Hematopoietic multipotent progenitor cell treated with erythropoietin and hydrocortisone succinate and interleukin-3 and kit ligand, for 15 days (in vitro differentiated cells): Measurements from ENCODE around the gene SNCAIP.

Source experiments
- DNase-seq: peaks from one replicate; pipeline ENCODE4 v3.0.0-alpha.2; 2015; ENCODE audit warnings: low spot score

Gene SNCAIP

GRCh38 chr5:122426301-122426700 is 114.3 kb downstream of the SNCAIP start:
- DNase-seq: no peak

- no peak for DNase-seq
These were observed 115.6 kb downstream of the SNCAIP start for GRCh38 chr5:122427621-122428020.

- DNase-seq: no peak
These were observed 117.7 kb downstream of the SNCAIP start for GRCh38 chr5:122429545-122430318.

DNA sequence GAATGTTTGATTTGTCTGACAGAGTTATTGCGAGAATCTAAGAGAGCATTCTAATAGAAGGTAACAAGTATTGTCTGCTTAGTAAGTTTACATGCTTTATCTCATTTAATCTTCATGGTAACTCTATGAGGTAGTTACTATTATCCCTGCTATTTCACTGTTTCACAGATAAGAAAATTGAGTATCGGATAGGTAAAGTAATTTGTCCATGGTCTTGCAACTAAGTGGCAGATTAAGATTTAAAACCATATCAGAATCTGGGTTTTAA is 118.2 kb downstream of the SNCAIP start:
- DNase-seq: no peak

DNA sequence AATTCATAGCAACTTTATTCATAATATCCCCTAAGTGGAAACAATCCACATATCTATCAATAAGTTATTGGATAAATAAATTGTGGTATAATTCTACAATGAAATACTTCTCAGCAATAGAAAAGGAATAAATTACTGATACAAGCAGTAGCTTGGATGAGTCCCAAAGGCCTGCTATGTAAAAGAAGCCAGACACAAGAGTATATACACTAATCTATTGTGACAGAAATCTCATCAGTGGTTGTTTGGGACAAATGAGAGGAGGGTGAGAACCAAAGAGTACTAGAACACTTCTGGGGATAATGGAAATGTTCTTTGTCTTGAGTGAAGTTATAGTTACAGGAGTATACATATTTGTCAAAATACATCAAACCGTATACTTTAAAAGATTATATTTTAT is 119.3 kb downstream of the SNCAIP start:
- DNase-seq: no peak

DNA sequence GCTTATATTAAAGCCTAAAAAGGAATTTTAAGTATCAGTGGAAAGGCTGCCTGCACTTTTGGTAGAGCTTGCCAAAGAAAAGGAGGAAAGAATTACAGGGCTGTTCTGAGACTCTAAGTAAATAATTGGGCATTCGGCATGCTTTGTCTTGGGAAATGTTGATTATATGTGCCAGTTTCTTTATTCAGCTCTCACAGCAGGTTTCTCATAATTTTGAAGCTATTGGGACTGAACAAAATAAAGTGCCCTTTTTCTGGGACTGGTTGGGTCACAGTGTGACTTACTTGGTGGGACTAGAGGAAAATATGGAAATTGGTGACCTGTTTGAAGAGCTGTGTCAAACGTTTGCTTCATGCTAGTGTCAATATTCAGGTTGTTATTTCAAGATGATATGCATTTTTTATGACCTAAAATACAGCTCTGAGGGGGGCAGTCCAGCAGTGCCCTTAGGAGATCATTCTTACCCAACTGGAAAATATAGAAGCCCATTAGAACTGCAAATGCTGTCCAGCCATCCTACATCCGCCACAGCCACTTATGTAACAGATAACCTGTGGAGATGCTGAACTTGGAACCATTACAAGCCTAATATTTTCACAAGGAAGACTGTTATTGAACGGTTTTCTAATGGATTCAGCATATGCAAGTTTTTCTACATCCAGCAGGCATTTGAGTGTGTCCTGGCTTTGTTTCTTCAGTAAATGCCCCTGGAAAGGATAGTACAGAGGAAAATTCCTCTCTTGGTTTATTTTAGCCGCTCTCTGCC is 122.4 kb downstream of the SNCAIP start:
- no peak for DNase-seq

DNA sequence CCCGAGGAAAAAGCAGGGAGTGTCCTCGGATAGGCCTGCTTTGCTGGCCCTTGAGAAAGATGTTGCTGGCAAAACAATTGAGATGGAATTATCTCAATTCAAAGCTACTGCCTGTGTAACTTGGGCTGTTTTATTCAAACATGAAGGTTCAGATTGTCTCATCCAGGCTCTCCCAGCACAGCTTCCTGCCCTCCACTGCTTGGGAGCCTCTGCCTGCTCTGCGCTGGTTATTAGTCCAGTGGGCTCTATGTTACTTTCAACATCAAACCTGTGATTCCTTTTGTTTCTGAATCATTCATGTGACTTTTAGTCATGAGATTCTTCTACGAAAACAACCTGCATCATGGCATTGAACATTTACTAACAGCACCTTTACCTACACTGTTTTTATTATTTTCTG is 123.2 kb downstream of the SNCAIP start:
- no peak for DNase-seq

GRCh38 chr5:122435761-122436160 is 123.7 kb downstream of the SNCAIP start:
- no peak for DNase-seq

GRCh38 chr5:122436615-122437014 is 124.6 kb downstream of the SNCAIP start:
- no peak for DNase-seq

DNA sequence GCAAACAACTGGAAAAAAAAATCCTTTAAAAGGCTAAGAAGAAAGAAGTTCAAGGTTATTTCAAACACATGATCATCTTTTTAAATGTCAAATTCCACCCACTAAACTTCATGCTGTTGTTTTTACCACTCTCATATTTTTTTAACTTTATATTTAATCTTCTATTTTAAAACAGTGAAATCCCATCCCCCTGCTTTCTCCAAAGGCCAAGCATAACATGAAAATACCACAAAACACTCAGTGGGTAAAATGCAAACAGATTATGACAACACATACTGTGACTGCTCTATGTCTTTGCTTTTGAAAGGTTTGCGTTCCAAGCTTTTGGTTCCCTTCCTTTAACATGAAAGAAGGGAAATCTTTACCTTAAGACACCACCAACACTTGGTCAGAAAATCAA is 127.6 kb downstream of the SNCAIP start:
- no peak for DNase-seq

- no peak for DNase-seq
These were observed 130.9 kb downstream of the SNCAIP start for GRCh38 chr5:122442938-122443337.

DNA sequence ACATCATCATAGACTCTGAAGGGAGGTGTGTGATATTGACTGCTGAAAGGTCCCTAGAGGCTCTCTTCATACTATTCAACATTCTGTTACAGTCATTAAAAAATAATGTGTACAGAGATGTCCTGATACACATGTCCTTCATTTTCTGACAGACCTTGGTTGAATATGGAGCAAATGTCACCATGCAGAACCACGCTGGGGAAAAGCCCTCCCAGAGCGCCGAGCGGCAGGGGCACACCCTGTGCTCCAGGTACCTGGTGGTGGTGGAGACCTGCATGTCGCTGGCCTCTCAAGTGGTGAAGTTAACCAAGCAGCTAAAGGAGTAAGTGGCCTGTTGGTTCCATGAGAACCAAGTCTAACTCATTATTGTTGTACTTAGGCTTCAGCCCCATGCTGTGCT is 132.4 kb downstream of the SNCAIP start:
- no peak for DNase-seq

GRCh38 chr5:122445070-122445469 is 133.0 kb downstream of the SNCAIP start:
- no peak for DNase-seq

- no peak for DNase-seq
These were observed 135.0 kb downstream of the SNCAIP start for GRCh38 chr5:122447072-122447471.

DNA sequence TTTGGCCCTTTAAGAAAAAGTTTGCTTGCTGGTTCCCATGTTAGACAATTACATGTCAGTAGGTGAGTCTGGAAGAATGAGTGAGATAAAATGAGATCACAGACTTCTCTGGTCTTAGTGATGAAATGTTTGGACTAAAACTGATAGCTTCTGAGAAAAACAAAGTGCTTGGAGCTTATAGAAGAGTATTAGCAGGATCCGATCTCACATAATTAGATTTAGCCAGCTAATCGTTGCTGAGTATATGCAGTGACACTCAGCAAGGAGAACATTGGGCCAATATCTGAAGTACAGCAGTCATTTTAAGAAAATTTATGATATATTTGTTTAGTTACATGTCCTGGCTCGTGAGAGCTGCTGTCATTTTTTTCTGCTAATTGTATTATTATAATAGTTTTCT is 135.8 kb downstream of the SNCAIP start:
- no peak for DNase-seq

GRCh38 chr5:122454541-122454940 is 142.5 kb downstream of the SNCAIP start:
- DNase-seq: no peak

- DNase-seq: no peak
These were observed 143.9 kb downstream of the SNCAIP start for GRCh38 chr5:122455939-122456338.

DNA sequence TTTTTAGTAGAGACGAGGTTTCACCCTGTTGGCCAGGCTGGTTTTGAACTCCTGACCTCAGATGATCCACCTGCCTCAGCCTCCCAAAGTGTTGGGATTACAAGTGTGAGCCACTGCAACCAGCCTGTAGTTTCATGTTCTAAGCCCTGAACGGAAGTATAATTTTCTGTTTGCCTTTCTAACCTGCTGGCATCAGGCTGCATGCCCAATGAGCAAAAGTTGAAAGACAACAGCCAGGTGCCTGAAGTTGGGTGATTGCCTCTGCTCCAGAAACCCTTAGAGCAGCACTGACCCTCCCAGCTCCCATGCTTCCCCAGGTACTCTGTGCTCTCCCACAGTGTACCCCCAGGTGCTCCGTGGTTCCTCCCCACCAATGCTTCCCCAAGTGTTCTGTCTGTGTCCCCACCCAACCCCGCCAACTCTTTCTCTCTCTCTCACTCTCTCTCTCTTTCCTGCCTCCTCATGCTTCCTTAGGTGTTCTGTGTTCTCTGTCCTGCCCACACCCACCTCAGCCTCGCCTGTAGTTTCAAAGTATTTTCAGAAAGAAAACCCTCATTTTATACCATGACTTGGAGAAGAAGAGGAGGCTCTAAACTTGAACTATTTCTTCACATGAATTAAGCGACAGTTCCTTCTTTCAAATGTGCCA is 145.3 kb downstream of the SNCAIP start:
- no peak for DNase-seq

- DNase-seq: no peak
These were observed 146.3 kb downstream of the SNCAIP start for GRCh38 chr5:122458278-122458872.

DNA sequence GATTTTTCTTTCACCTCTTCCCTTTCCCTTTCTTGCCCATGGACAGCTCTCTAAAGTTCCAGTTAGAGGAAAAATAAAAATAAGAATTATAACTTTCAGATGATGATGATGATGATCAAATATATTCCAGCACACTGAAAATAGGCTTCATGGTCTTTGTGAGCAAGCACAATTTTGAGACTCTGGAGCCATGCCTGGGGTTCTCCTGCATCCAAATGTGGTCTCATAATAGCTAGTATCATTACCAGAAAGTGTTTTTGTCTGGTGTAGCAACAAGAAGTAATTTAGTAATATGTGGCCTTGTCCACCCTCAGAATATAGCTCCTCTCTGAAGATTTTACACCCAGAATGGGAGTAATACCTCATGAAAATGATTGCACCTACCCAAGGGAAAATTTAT is 150.4 kb downstream of the SNCAIP start:
- DNase-seq: no peak

DNA sequence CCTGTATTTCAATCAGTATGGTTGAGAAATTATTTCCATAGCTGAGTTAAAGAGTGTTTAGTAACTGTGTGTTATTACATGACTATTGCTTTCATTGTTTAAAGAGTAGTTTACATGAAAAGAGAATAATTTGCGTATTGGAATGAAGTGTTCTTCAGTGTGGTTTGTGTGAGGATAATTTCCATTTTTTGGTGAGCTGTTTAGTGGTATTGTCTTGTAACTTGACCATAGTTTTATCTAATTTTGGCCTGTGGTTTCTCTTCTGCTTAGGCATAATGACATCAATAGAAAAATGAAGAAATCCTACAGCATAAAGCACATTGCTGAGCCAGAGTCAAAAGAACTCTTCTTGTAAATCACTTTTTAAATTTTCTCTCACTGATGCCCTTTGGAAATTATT is 151.2 kb downstream of the SNCAIP start:
- DNase-seq: no peak

DNA sequence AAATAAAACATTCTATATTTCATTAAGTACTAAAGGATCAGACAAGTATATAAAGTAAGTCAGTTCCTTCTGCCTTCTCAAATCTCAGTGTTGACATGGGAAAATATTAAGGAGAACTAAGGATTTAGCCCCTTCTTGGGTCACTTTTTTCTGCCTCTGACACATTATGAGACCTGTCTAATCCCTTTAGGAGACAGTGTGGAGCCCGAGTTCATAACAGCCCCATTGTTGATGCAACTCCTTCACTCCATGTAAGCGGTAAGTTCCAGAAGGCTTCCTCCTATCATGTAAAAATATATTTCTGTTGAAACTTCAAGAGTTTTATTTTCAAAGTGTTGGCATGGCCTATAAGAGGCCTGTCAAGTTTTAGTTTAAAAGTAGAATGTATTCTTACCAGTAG is 152.2 kb downstream of the SNCAIP start:
- no peak for DNase-seq

DNA sequence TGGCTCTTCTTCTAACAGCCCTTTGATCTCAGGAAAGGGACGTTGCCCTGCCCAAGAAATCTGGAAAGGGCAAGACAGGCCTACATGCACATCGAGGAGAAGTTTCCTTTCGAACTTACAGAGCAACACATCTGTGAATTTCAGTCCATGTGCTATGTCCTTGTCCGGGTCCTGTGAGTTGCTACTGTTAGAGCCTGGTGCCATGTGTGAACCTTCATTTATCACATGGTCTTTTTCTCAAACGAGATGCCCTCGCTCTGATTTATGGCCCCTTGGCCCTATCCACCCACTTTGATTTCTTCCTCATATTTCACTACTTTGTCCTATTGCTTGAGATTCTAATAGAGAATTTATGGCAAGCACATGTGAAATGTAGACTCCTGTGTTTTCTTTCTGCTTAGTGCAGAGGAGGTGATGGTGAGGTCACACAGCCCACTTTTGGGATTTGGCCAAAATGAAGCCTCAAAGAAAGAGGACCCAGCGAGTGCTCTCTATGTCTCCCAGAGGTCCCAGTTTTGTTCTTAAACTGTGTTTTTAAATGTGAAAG is 153.1 kb downstream of the SNCAIP start:
- DNase-seq: no peak
